Loucy (cell line): Measurements from ENCODE around the gene HBP1.

Source experiments
- CTCF ChIP-seq: fragments of 200-600 bp; sonication (generic); conservative IDR thresholded peaks from 2 replicates; pipeline ENCODE4 v1.5.1; 2014; ENCODE audit warnings: mild to moderate bottlenecking, antibody characterized with exemption, low read length
- EZH2phosphoT487 ChIP-seq: fragments of 200-600 bp; IDR thresholded peaks from 2 replicates; pipeline ENCODE4 v1.6.1; 2018; ENCODE audit warnings: antibody characterized with exemption, mild to moderate bottlenecking, moderate library complexity, borderline replicate concordance

- TF ChIP-seq CTCF (no peak), EZH2phosphoT487 (no peak)
Observed at GRCh38 chr7:107168233-107169119, at the start of gene HBP1.
